ENCODE measurements around the gene GALNT14. TPM values are rescaled to one million over a fixed set of nuclear protein-coding genes. Genes with fewer than 3 reads are reported as not detected.

GALNT14 gene
- total RNA-seq, 1 experiment from 2014 or later, result 2.7 TPM

GRCh38 chr2:31137211-31138036 lies 816 bp downstream of the GALNT14 start:
- Histone ChIP-seq H4K8ac (replicated peaks; ENCODE audit: insufficient read length, low read depth, low read length) (no peak overlapping the region), H2BK20ac (ENCODE audit: low read depth, low read length, poor library complexity, severe bottlenecking) (no peak overlapping the region), H2AFZ (ENCODE audit: low read length) (no peak overlapping the region), H4K91ac (ENCODE audit: insufficient read length, low read depth, low read length) (no peak overlapping the region), H3K9ac (ENCODE audit: extremely low read depth, insufficient read length, low read length) (no peak overlapping the region), H2BK5ac (ENCODE audit: insufficient read length, low read length) (no peak overlapping the region), H3T11ph (ENCODE audit: low read length) (no peak overlapping the region), H2BK120ac (ENCODE audit: low read depth, low read length, poor library complexity, severe bottlenecking) (no peak overlapping the region), H4K5ac (ENCODE audit: insufficient read length, low read depth, low read length) (no peak overlapping the region), H3K18ac (ENCODE audit: insufficient read length, low read depth, low read length) (no peak overlapping the region), H3K79me1 (ENCODE audit: insufficient read depth, low read depth, low read length, poor library complexity, severe bottlenecking) (no peaks in the 10 kb centered on the region), H3K4me2 (ENCODE audit: insufficient read depth, insufficient read length, low read length) (peak overlapping the region; percentile 39), H3K56ac (ENCODE audit: insufficient read length, low read depth, low read length) (no peak overlapping the region), H4K20me1 (ENCODE audit: control insufficient read depth, insufficient read depth, insufficient read length) (no peaks in the 10 kb centered on the region), H3K27ac (ENCODE audit: insufficient read length, low read depth, low read length) (no peak overlapping the region), H3K4ac (ENCODE audit: low read depth, low read length) (no peak overlapping the region), H3K27me3 (ENCODE audit: insufficient read depth, low read length) (peaks cover 20% of the 10 kb centered on the region; the same call in 1 of the 2 replicates), H2AK5ac (ENCODE audit: insufficient read length, low read length) (no peak overlapping the region), H3K23ac (ENCODE audit: insufficient read length, low read depth, low read length) (no peak overlapping the region), H2BK15ac (ENCODE audit: low read depth, low read length) (no peak overlapping the region), H3K23me2 (ENCODE audit: insufficient read length, low read depth, low read length, poor library complexity, severe bottlenecking) (peaks cover 10% of the 10 kb centered on the region), H3K4me1 (ENCODE audit: insufficient read depth, low read length) (no peaks in the 10 kb centered on the region; the same call in 1 of the 2 replicates), H2BK12ac (ENCODE audit: insufficient read length, low read depth, low read length) (no peak overlapping the region), H3K14ac (ENCODE audit: insufficient read depth, low read length) (no peak overlapping the region), H3K9me3 (ENCODE audit: control insufficient read depth, low read depth, low read length) (no peaks in the 10 kb centered on the region), H3K79me2 (ENCODE audit: insufficient read depth, low read length) (no peaks in the 10 kb centered on the region)
- peak overlapping the region in 1 of 3 experiments; percentile 65; a peak in 1 of 7 replicates for H3K27ac Mint-ChIP-seq
- no peaks in the 10 kb centered on the region for H3K36me3 Mint-ChIP-seq (ENCODE audit: insufficient read depth in 1 of 3, low read depth in 3 of 3)
- no peak; the same call in 2 of the 3 replicates for TF ChIP-seq CTCF (conservative IDR thresholded peaks at IDR 0.05)
- peak overlapping the region; percentile 65 to 86 for H3K4me3 Mint-ChIP-seq
- peaks cover 82% of the 10 kb centered on the region for H3K27me3 Mint-ChIP-seq (ENCODE audit: low read depth)
- peak; percentile 54 for DNase-seq
- no CpG with 5 or more reads among the region's 72 CpGs for WGBS (ENCODE audit: extremely low coverage, insufficient read length, low lambda C conversion rate)
- H3K9me3 Mint-ChIP-seq, result 0 out of 5 replicates have a peak, but pooled peaks cover 0 to 6% of the 10 kb centered on the region in 2 experiments
- H3K4me1 Mint-ChIP-seq, result peaks cover 29 to 42% of the 10 kb centered on the region in 2 experiments

Data from H9 (cell line).